ENCODE measurements around the gene PRRT1. TPM values are rescaled to one million over a fixed set of nuclear protein-coding genes. Genes with fewer than 3 reads are reported as not detected.

Gene PRRT1
- total RNA-seq, 1 experiment from 2014 or later: 1.9 TPM

DNA sequence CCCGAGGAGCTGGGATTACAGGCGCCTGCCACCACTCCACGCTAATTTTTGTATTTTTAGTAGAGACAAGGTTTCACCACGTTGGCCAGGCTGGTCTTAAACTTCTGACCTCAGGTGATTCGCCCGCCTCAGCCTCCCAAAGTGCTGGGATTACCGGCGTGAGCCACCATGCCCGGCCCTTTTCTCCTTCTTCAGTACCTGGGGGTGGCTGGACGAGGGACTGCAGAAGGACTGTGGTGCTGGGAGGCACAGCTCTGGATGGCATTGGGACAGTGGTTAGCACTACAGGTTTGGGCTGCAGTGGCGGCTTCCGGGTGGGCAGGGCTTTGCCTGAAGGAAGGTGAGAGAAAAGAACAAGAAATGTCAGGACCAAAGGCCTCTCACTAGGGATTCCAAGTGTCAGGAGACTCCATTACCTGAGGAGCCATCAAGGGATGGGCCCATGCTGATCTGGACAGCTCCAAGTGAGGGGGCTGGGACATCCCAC, 31.1 kb downstream of the PRRT1 start:
- Histone ChIP-seq H2BK120ac (ENCODE audit: low read depth, low read length, poor library complexity, severe bottlenecking) (no peak overlapping the region), H3T11ph (ENCODE audit: low read length) (no peak overlapping the region), H4K8ac (replicated peaks; ENCODE audit: insufficient read length, low read depth, low read length) (no peak overlapping the region), H3K9me3 (ENCODE audit: control insufficient read depth, low read depth, low read length) (no peaks in the 10 kb centered on the region), H3K79me2 (ENCODE audit: insufficient read depth, low read length) (no peaks in the 10 kb centered on the region), H2BK5ac (ENCODE audit: insufficient read length, low read length) (no peak overlapping the region), H2BK12ac (ENCODE audit: insufficient read length, low read depth, low read length) (no peak overlapping the region), H3K27ac (ENCODE audit: insufficient read length, low read depth, low read length) (no peak overlapping the region), H2BK15ac (ENCODE audit: low read depth, low read length) (no peak overlapping the region), H3K23ac (ENCODE audit: insufficient read length, low read depth, low read length) (no peak overlapping the region), H3K9ac (ENCODE audit: extremely low read depth, insufficient read length, low read length) (no peak overlapping the region), H3K14ac (ENCODE audit: insufficient read depth, low read length) (no peak overlapping the region), H4K20me1 (ENCODE audit: control insufficient read depth, insufficient read depth, insufficient read length) (no peaks in the 10 kb centered on the region), H4K91ac (ENCODE audit: insufficient read length, low read depth, low read length) (no peak overlapping the region), H4K5ac (ENCODE audit: insufficient read length, low read depth, low read length) (no peak overlapping the region), H3K4ac (ENCODE audit: low read depth, low read length) (no peak overlapping the region), H3K23me2 (ENCODE audit: insufficient read length, low read depth, low read length, poor library complexity, severe bottlenecking) (no peaks in the 10 kb centered on the region), H3K4me2 (ENCODE audit: insufficient read depth, insufficient read length, low read length) (no peak overlapping the region), H3K18ac (ENCODE audit: insufficient read length, low read depth, low read length) (no peak overlapping the region), H3K79me1 (ENCODE audit: insufficient read depth, low read depth, low read length, poor library complexity, severe bottlenecking) (no peaks in the 10 kb centered on the region), H3K56ac (ENCODE audit: insufficient read length, low read depth, low read length) (no peak overlapping the region), H2AK5ac (ENCODE audit: insufficient read length, low read length) (no peak overlapping the region), H3K27me3 (ENCODE audit: insufficient read depth, low read length) (no peaks in the 10 kb centered on the region), H3K4me1 (ENCODE audit: insufficient read depth, low read length) (no peaks in the 10 kb centered on the region), H2BK20ac (ENCODE audit: low read depth, low read length, poor library complexity, severe bottlenecking) (no peak overlapping the region), H2AFZ (ENCODE audit: low read length) (no peak overlapping the region)
- Mint-ChIP-seq H3K9me3 (no peaks in the 10 kb centered on the region; a peak in 1 of 5 replicates), H3K27ac (no peak overlapping the region), H3K4me1 (peaks cover 0 to 2% of the 10 kb centered on the region in 2 experiments; a peak in 2 of 4 replicates), H3K4me3 (no peak overlapping the region), H3K27me3 (ENCODE audit: low read depth) (no peaks in the 10 kb centered on the region), H3K36me3 (ENCODE audit: insufficient read depth in 1 of 3, low read depth in 3 of 3) (peaks cover 18 to 73% (median 72%) of the 10 kb centered on the region in 3 experiments; a peak in 6 of 7 replicates)
- TF ChIP-seq, protein P1, sequence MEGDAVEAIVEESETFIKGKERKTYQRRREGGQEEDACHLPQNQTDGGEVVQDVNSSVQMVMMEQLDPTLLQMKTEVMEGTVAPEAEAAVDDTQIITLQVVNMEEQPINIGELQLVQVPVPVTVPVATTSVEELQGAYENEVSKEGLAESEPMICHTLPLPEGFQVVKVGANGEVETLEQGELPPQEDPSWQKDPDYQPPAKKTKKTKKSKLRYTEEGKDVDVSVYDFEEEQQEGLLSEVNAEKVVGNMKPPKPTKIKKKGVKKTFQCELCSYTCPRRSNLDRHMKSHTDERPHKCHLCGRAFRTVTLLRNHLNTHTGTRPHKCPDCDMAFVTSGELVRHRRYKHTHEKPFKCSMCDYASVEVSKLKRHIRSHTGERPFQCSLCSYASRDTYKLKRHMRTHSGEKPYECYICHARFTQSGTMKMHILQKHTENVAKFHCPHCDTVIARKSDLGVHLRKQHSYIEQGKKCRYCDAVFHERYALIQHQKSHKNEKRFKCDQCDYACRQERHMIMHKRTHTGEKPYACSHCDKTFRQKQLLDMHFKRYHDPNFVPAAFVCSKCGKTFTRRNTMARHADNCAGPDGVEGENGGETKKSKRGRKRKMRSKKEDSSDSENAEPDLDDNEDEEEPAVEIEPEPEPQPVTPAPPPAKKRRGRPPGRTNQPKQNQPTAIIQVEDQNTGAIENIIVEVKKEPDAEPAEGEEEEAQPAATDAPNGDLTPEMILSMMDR (conservative IDR thresholded peaks at IDR 0.05): no peak
- WGBS (ENCODE audit: extremely low coverage, insufficient read length, low lambda C conversion rate): no CpG with 5 or more reads among the region's 12 CpGs
- DNase-seq: no peak

Data from H9 (cell line).